Gastroesophageal sphincter (tissue), 3 donors: Measurements from ENCODE around the gene GPANK1.

Experiments
- EP300 ChIP-seq: sonication (generic); formaldehyde crosslinking; IDR thresholded peaks from one replicate; pipeline ENCODE4 v1.6.1; 2017; ENCODE audit warnings: antibody characterized with exemption, mild to moderate bottlenecking
- POLR2A ChIP-seq, 2 donors: fragments of 450-650 bp; IDR thresholded peaks; one replicate each; pipeline ENCODE4 v1.6.1; 2017; ENCODE audit warnings: antibody characterized with exemption in 2 of 2, mild to moderate bottlenecking in 2 of 2, moderate library complexity in 1 of 2
- POLR2AphosphoS5 ChIP-seq: sonication (generic); formaldehyde crosslinking; IDR thresholded peaks from one replicate; pipeline ENCODE4 v1.6.1; 2017; ENCODE audit warnings: antibody characterized with exemption
- TF ChIP-seq, protein P1 (sequence below), 4 experiments: fragments of 200-600 bp in 2 of 4; fragments of 450-650 bp in 2 of 4; sonication (generic) in 1 of 4; IDR thresholded peaks; one replicate each; pipeline ENCODE4 v1.5.1; 2017 to 2019; ENCODE audit warnings: antibody characterized with exemption in 4 of 4, mild to moderate bottlenecking in 2 of 4, moderate library complexity in 2 of 4

DNA sequence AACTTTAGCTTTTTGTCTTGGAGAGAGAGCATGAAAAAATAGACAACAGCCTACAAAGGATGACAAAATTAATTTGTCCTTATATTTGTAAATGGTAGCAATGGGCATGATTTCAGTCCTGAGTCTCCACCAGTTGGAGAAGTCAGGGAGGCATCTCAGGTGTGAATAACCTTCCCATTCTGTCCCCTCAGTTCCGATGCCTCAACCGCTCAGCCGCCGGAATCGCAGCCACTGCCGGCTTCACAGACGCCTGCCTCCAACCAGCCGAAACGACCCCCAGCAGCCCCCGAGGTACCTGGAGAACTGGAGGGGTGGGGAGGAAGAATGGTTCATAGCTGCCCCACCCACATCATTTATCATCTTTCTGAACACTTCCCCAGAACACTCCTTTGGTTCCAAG lies 40.7 kb downstream of the GPANK1 start:
- TF ChIP-seq, protein P1, sequence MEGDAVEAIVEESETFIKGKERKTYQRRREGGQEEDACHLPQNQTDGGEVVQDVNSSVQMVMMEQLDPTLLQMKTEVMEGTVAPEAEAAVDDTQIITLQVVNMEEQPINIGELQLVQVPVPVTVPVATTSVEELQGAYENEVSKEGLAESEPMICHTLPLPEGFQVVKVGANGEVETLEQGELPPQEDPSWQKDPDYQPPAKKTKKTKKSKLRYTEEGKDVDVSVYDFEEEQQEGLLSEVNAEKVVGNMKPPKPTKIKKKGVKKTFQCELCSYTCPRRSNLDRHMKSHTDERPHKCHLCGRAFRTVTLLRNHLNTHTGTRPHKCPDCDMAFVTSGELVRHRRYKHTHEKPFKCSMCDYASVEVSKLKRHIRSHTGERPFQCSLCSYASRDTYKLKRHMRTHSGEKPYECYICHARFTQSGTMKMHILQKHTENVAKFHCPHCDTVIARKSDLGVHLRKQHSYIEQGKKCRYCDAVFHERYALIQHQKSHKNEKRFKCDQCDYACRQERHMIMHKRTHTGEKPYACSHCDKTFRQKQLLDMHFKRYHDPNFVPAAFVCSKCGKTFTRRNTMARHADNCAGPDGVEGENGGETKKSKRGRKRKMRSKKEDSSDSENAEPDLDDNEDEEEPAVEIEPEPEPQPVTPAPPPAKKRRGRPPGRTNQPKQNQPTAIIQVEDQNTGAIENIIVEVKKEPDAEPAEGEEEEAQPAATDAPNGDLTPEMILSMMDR (IDR thresholded peaks at IDR 0.05) = no peak
- TF ChIP-seq POLR2A (IDR thresholded peaks at IDR 0.05) (no peak), EP300 (no peak), POLR2AphosphoS5 (no peak)
